ENCODE measurements around the gene ING3.
A peak's percentile ranks its signal among the peaks of the same experiment; 100 is the strongest.
"Not testable (repeated sequence)": the region's sequence is repeated elsewhere in the genome, so short reads cannot be mapped to it uniquely, and the experiment has no call there.

ING3 gene

DNA sequence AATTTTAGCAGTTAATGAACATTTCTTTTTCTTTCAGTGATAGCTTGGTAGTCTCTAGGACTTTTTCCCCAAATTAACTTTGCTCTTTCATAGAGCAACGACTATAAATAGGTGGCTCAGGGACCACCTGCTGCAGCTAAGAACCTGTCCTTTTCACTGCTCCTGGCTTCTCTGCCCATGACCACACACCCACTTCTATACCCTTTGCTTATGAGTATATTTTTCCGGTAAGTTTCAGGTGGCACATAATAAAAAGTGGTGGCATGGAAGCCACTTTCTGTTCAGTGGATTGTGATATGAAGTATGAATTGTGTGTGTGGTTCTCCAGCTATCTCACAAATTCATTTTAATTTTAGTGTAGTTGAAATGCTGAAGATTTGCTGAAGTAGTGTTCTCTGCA is 1.2 kb downstream of the ING3 start:
- no peak for DNase-seq

DNA sequence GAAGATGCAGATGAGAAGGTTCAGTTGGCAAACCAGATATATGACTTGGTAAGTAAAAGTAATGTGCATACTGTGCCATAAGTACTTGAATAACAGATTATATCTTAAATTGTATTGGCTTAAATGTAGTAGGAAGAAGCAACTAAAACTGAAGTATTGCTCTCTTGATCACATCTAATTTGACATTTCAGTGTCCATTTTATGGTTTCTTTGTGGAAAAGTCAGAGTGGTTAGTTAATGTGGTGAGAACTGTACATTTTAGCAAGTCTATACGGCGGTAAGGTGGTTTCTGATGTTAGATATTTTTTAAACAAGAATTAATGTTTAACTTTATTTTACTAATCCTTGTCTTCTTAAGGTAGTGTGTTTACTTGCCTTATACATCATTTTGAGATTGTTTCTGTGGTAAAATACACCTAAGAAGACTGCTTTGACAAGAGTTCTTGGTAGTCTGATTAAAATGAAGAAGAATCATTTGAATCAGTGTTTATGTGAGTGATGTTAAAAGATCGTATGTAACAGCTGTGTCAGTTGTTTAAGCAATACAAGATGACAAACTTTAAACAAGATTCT is 5.1 kb downstream of the ING3 start:
- no peak for DNase-seq

DNA sequence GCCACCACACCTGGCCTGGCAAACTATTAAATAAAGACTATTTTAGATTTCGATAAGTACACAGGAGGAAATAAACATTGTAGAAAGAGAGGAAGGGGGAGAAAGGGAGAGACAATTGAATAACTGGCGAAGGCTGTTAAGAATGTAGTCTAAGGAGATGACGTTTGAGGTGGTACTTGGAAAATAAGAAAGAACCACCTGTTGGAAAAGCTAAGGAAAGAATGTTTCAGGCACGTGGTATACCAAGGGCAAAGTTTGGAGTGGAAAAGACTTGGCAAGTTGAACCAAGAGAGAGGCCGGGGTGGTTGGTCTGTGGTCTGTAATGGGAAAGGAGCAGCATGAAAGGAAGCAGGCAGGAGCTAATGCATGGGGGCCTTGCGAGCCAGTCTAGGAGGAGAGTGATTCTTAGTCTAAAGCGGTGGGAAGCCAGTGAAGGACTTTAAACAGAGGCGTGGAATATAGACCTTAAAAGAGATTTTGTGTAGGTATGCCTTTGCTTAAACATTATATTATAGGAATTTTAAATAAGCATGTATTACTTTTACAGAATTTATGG is 9.4 kb downstream of the ING3 start:
- DNase-seq: no peak

DNA sequence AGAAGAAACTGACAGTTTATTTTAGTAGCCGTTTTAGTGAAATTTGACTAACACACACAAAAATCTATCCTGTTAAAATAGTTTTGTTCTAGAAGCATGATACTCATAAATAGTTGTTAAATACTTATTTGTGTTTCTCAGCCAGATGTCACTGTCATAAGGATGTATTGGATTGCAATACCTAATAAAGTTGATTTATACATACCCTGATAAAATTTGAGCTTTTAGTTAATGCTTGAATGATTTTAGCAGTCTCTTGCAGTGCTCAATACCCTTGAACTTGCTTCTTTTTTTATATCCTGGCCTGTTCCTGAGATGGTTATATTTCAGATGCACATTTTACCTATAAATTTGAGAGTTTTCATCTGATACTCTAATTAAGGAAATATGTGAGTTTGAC is 10.1 kb downstream of the ING3 start:
- no peak for DNase-seq

DNA sequence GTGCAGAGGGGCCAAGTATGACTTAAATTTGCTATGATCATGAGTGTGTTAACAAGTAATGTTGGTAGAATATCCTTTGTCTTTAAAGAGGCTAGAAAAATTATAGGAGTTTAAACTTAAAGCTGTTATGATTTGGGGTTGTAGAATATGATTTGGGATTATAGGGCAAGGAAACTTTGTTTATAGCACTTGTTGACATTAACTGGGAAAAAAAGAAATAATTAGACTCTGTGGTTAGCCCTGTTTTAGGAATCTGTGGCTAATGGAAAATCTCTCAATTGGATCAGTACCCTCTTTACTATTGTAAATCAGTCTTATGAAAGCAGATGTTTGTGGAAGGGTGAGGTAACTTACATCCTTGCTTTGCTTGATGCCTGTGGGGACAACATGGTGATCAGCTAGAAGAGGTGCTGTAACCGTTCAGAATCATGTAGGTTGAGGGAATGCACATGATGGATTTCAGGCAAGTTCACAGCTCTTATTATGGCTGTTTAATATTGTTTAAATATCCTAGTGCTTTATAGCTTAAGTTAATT is 11.1 kb downstream of the ING3 start:
- no peak for DNase-seq

DNA sequence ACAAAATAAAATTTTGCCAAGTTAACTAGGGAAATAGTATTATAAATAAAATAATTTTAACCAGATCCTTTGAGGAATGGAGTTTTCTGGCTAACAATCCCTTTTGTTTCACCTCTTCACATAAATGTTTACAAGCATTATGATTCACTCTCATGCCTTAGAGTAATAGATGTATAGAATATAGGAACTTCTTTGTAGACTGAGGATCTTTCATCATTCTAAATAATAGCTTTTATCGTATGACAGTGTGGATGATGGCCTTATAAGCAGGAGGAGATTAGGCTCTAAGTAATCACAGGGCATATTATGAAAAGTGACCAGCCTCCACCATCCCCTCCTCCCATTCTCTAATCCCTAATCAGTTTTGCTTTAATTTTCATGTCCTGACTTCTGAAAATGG is 13.5 kb downstream of the ING3 start:
- no peak for DNase-seq

DNA sequence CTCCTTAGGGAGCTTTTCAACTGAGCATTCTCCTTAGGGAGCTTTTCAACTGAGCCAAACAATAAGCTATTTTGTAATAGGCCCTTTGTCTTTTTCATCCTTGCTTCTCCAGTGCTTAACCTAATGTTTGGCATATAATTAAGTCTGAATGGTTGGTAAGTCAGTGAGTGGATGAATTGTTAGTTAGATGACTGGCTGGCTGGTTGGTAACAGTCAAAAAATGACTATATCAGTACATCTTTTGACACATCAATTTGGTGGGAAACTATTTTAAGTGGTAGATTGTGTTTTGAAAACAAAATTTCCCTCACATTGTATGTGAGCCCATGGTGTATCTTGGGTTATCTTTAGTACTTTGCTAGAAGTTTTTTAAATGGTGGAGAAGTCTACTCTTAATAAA is 16.4 kb downstream of the ING3 start:
- DNase-seq: no peak

DNA sequence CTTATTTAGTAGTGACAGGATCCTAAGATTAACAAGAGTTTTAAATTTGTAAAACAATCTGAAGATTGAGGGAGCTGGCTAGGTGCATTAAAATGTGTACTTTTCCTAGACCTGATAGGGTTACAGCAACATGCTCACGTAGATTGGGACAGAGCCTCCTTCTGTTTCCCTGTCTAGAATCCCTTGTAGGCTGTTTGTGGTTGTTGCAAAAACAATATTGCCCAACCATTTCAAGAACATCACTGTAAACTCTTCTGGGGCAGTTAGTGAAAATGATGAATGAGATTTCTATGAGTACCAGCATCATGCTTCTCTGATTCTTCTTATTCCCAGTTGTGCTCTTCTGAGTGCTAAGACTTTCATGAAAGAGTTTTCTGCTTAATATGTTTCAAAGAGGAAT is 23.3 kb downstream of the ING3 start:
- DNase-seq: no peak

DNA sequence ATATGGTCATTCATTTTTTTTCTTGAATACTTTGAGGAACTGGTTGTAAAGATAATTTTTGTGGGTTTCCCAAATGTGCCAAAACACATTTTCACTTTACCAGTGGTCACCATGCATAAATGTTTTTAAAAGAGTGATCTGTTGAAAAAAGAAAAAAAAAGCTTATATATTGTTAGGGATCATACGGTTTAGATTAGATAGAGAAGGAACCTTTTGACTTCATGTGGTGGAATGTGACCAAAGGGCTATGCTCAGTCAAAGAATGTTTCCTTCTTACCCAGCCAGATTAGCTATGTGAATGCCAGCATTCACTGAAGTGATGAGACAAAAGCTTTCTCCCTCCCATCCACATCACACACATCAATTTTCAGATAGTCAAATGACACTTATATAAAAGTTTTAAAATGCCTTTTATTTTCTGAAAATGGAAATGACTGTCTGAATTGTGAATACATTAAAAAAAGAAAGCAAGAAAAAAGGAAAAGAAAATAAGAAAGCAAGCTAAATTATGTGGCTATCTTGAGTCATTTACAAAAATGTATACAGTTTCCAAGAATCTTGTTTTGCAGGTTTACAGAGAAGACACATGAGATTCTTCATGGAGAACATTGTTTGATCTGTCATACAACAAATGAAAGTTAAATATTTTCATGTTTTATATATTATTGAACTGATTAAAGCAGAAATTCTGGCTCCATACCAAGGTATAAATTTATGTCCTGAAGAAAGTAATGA is 29.4 kb downstream of the ING3 start:
- no peak for DNase-seq

DNA sequence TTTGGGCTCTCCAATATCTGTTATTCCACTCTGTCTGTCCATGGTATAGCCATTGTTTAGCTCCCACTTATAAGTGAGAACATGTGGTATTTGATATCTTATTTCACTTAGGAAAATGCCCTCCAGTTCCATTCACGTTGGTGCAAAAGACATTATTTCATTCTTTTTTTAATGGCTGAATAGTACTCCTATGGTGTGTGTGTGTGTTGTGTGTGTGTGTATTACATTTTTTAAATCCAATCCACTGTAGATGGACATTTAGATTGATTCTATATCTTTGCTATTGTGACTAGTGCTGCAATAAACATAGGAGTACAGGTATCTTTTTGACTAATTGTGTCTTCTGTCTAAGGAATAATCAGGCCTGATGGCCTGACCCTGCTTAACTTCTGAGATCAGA is 30.5 kb downstream of the ING3 start:
- DNase-seq: no peak

DNA sequence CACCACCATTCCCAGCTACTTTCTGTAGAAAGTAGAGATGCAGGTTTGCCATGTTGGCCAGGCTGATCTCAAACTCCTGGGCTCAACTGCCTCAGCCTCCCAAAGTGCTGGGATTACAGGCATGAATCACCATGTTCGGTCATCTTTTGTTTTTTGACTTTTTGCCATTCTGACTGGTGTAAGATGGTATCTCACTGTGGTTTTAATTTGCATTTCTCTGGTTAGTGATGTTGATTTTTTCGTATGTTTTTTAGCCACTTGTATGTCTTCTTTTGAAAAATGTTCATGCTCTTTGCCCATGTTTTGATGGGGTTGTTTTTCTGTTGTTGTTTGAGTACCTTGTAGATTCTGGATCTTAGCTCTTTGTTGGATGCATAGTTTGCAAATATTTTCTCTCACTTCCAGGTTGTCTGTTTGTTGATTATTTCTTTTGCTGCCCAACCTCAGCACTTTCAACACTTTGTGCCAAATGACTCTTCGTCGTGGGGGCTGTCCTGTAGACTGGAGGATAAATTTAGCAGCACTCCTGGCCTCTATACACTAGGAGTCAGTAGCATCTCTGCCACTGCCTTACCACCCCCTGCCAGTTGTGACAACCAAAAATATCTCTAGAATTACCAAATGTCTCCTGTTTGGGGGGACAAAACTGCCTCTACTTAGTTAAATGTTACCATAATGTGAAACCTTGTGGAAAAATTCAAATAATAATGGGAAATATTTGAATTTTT is 31.5 kb downstream of the ING3 start:
- no peak for DNase-seq

DNA sequence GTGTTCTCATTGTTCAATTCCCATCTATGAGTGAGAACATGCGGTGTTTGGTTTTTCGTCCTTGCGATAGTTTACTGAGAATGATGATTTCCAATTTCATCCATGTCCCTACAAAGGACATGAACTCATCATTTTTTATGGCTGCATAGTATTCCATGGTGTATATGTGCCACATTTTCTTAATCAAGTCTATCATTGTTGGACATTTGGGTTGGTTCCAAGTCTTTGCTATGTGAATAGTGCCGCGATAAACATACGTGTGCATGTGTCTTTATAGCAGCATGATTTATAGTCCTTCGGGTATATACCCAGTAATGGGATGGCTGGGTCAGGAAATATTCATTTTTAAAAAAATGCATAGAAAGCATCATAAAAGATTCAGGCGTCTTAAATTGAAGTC is 33.0 kb downstream of the ING3 start:
- not testable (repeated sequence) for DNase-seq

DNA sequence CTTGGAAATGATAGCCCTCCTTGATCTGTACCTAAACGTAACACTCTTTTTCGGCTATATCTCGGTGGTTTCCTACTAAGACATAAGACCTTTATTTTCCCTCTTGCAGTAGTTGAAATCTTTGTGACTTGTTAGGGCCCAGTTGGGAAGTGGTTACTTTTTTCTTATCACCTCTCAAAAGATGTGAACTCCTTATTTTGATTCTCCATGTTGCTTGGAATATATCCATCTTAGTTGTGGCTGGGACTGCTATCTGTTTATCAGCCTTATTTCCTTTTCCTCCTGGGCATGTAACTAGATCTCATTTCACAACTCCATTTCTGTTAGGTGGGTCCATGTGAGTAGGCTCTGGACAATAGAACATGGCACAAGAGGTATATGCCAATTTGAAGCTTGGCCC is 33.8 kb downstream of the ING3 start:
- no peak for DNase-seq

DNA sequence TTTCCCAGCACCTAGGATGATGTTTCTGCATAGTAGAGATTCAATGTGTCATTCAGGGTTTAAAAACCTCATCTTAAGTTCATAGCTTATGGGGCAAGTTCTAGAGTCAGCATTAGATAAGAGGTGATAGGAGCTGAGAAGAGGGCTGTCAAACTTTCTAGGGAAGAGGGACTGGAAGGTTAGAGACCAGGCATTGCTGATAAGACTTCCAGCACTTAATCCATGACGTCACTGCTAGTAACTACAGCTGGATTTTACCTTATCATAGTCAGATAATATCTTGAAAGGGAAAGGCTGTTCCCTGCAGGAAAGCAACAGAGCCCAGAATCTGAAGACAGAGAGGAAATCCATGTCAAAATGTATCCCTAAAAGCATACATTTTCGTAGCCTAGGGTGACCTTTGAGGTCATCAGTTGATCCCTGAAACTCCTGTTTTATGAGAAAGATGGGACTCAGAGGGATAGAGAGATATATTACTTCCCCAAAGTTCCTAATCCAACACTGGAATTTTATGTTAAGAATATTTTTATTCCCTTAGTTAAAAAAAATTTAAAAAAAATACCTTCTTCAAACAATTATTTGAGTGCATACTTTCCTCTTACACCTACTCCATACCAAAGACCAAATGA is 34.7 kb downstream of the ING3 start:
- DNase-seq: no peak

DNA sequence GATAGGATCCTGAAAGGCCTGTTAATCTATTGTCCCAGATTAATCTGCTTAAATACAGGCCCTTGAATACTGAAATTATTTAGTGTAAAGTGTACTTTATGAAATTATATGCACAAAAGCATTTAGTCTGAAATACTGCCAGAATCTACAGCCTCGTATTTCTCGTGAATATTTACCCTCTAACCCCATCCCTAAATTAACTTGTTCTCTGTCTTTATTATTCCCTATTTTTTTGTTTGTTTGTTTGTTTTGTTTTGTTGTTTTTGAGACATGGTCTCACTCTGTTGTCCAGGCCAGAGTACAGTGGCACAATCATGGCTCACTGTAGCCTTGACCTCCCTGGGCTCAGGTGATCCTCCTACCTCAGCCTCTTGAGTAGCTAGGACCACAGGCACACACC is 35.3 kb downstream of the ING3 start:
- DNase-seq: no peak

DNA sequence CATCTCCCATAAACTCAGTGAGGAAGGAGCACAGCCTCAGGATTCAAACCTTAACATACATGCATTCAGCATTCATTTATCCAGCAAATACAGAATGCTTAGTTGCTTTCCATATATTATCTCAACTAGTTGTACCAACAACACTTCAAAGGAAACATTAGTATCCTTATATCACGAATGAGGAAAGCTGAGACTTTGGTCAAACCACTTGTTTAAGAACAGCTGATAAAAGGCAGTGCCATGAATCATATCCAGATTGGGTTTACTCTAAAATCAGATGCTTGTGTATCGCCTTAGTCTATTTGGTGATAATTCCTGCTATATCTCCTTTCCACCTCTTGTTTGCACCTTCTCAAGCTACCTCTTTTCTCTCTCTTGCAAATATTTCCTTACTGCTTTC is 36.1 kb downstream of the ING3 start:
- DNase-seq: no peak

DNA sequence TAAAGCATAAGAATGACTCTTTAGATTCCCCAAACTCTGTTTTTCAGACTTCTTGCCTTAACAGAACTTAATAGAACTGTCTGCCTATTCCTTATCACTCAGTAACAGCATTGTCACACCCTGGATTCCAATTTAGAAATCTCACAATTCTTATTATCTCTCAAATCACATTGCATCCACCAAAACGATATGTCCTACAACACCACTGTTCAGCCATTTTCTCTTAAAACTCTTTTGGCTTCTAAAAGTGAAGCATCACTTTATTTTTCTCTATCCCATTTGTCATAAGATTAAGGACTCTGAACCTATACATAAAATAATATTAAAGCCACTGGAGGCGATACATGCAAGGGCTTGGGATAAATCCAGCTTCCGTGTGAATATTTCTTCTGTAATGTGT is 36.7 kb downstream of the ING3 start:
- no peak for DNase-seq

DNA sequence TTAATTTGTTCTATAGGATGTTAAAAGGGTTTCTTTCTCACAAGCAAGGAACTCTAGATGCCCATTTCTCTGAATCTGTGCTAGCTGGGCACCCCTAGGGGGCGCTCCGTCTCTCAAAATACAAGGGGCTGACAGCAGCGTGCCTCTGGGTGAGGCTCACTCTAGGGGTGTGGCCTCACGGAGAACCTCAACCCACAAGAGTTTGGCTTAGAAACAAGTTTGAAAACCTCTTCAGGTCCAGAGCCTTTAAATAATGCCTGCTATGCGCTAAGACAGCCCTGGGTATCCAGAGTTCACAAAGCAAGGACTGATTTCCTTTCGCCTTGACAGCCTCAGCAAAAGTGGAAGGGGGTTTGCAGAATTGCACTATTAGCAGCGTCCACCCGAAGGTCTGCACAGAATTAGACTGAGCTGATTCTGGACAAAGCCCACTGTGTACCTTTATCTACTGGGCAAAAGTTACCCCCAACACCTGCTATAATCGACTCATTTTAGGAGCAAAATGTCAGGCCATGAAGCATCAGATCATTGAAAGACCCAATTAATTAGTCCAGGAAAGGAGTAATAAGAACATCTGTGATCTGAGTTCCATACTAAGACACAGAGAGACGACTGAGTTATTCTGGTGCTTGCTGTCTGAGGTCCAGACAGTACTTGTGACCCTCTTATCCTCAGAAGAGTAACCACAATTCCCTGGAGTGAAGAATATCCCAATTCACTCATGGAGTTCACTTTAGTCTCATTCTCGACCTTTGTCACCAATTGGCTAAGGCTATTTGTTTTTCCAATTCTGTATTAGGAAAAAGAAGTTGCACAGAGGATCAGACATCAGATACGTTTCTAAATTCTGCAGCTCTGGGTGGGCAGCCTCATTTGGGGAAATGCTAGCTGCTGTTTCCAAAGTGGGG is 37.4 kb downstream of the ING3 start:
- DNase-seq: peak; percentile 80 to 95

DNA sequence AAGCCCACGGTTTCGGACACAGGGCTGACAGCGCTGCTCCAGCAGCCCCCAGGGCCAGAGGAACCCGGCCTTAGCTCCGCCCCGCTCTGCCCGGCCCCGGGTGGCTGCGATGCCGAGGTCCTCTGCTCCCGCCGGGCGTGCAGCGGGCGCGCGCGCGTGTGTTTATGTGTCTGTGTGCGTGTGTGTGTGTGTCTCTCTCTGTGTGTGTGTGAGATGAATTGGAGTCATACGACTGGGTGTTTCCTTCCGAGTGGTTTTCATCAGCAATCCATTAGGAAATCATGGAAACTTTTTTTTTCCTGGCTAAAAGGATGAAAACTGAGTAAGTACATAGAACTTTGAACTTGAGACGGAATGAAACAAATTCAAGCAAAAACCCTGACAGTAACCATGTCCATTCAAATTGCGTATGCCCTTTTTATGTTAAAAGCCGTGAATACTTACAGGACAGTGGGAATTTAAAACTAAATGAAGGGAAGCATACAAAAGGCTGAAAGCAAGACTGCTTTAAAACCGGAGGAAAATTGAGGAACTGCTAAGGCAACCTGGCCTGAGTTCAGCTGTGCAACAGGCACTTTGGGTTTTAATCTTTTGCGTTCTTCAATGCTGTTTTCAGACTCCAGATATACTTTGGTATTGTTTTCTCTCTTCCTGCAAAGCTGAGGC is 38.1 kb downstream of the ING3 start, which contains the start of gene CPED1:
CPED1 (plus strand) TSS at position 121 of the 666 bp plus-strand sequence. CDS start 911 bp downstream, outside the sequence.
- peak; percentile 16 to 79 for DNase-seq

DNA sequence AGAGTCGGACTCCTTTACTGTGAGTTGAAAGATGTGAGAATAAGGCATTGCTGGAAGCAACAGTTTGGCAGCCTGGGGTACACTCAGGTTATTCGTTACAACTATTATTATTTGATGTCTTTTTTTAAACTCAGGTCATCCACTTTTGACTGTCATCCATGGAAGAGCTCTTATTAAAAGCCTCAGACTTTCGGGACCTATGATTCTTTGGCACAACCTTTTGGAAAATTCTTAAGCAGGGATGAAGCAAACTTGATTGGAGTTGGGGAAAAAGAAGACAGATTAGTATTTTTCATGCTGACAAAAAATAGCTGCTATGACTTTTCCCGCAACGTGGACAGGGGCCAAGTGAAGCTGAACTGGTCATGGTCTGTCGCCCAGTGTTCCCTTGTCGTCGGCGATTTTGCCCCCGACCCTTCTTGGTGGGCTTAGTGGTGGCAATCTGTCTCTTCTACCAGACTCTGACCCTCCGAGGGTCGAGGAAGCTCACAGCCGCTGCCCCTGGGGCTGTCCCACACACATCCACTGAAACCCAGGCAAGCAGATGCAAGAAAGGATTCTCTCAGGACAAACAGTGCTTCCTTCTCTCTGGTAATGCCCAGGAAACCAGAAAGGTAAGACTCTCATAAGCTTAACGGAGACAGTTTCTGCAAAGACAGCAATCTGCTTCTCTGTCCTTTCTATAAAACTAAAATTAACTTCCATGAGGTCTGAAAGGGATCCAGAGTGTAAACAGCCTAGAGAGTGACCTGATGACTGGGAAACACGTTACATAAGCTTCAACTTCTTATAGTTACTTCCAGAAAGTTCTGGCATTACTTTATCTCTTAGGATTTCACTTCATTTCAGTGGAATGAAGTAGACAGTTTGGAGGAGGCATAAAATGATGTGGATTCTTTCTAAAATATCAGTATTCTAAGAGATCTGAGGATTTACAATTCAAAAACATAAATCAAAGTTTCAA is 39.0 kb downstream of the ING3 start:
- DNase-seq: no peak

Data from NCI-H526 (cell line).